SK-N-SH treated with all-trans-retinoic acid at 6 μM for 48 hours (cell line): ENCODE measurements around the gene C3orf62.

Experiments
- ATAC-seq: fragments of 200-7000 bp; cut with Tn5 transposase; 3 replicates; pipeline ENCODE4 v1.9.1; 2020; ENCODE audit warnings: mild to moderate bottlenecking, moderate library complexity
- ARNTL ChIP-seq: fragments of 450-650 bp; formaldehyde crosslinking; IDR thresholded peaks from 2 replicates; pipeline ENCODE4 v1.5.0; 2020; ENCODE audit warnings: low read depth, mild to moderate bottlenecking, moderate library complexity, borderline replicate concordance
- BACH2 ChIP-seq: fragments of 250-450 bp; sonication (Bioruptor Pico); IDR thresholded peaks from 2 replicates; pipeline ENCODE4 v1.9.0; 2021; ENCODE audit warnings: mild to moderate bottlenecking, borderline replicate concordance
- CREB5 ChIP-seq: fragments of 250-450 bp; sonication (Bioruptor Pico); IDR thresholded peaks from 2 replicates; pipeline ENCODE4 v1.5.1; 2020; ENCODE audit warnings: low read depth, mild to moderate bottlenecking, moderate library complexity
- CSDC2 ChIP-seq: fragments of 250-450 bp; sonication (Bioruptor Pico); IDR thresholded peaks from 2 replicates; pipeline ENCODE4 v1.5.0; 2020; ENCODE audit warnings: mild to moderate bottlenecking, moderate library complexity
- ESRRG ChIP-seq: fragments of 250-450 bp; sonication (Bioruptor Pico); IDR thresholded peaks from 2 replicates; pipeline ENCODE4 v1.6.1; 2021; ENCODE audit warnings: mild to moderate bottlenecking
- GLIS3 ChIP-seq: fragments of 250-450 bp; sonication (Bioruptor Pico); IDR thresholded peaks from 2 replicates; pipeline ENCODE4 v1.5.0; 2020; ENCODE audit warnings: mild to moderate bottlenecking, moderate library complexity
- ISL1 ChIP-seq: fragments of 250-450 bp; sonication (Bioruptor Pico); IDR thresholded peaks from 2 replicates; pipeline ENCODE4 v2.1.2; 2022; ENCODE audit warnings: mild to moderate bottlenecking, moderate library complexity
- OSR1 ChIP-seq: fragments of 250-450 bp; sonication (Bioruptor Pico); IDR thresholded peaks from 2 replicates; pipeline ENCODE4 v1.8.0; 2022; ENCODE audit warnings: moderate library complexity, mild to moderate bottlenecking, inconsistent platforms
- PATZ1 ChIP-seq: fragments of 250-450 bp; sonication (Bioruptor Pico); IDR thresholded peaks from 2 replicates; pipeline ENCODE4 v1.8.0; 2020; ENCODE audit warnings: mild to moderate bottlenecking, moderate library complexity, borderline replicate concordance
- PPARA ChIP-seq: fragments of 250-450 bp; sonication (Bioruptor Pico); IDR thresholded peaks from 2 replicates; pipeline ENCODE4 v1.5.0; 2020; ENCODE audit warnings: mild to moderate bottlenecking, borderline replicate concordance
- RARB ChIP-seq: fragments of 250-450 bp; sonication (Bioruptor Pico); IDR thresholded peaks from 2 replicates; pipeline ENCODE4 v1.8.0; 2021; ENCODE audit warnings: mild to moderate bottlenecking, moderate library complexity
- SNAI2 ChIP-seq: fragments of 250-450 bp; sonication (Bioruptor Pico); IDR thresholded peaks from 2 replicates; pipeline ENCODE4 v1.5.0; 2020; ENCODE audit warnings: mild to moderate bottlenecking, moderate library complexity
- TCF4 ChIP-seq: fragments of 250-450 bp; sonication (Bioruptor Pico); IDR thresholded peaks from 2 replicates; pipeline ENCODE4 v1.8.0; 2021; ENCODE audit warnings: mild to moderate bottlenecking, moderate library complexity, borderline replicate concordance
- TOX ChIP-seq: fragments of 250-450 bp; sonication (Bioruptor Pico); IDR thresholded peaks from 2 replicates; pipeline ENCODE4 v1.8.0; 2021; ENCODE audit warnings: mild to moderate bottlenecking, moderate library complexity, borderline replicate concordance
- TSHZ2 ChIP-seq: fragments of 250-450 bp; sonication (Bioruptor Pico); IDR thresholded peaks from 2 replicates; pipeline ENCODE4 v1.5.0; 2020; ENCODE audit warnings: mild to moderate bottlenecking, moderate library complexity
- ZC3H10 ChIP-seq: fragments of 250-450 bp; sonication (Bioruptor Pico); IDR thresholded peaks from 2 replicates; pipeline ENCODE4 v1.5.1; 2021; ENCODE audit warnings: mild to moderate bottlenecking, moderate library complexity
- ZFP3 ChIP-seq: fragments of 250-450 bp; sonication (Bioruptor Pico); IDR thresholded peaks from 2 replicates; pipeline ENCODE4 v1.5.0; 2020; ENCODE audit warnings: mild to moderate bottlenecking, moderate library complexity
- ZFP30 ChIP-seq: fragments of 450-650 bp; formaldehyde crosslinking; IDR thresholded peaks from 2 replicates; pipeline ENCODE4 v1.5.0; 2022; ENCODE audit warnings: mild to moderate bottlenecking, moderate library complexity
- ZNF565 ChIP-seq: fragments of 450-650 bp; formaldehyde crosslinking; conservative IDR thresholded peaks from 2 replicates; pipeline ENCODE4 v1.5.0; 2020; ENCODE audit warnings: low read depth, mild to moderate bottlenecking, moderate library complexity
- ZNF70 ChIP-seq: fragments of 450-650 bp; formaldehyde crosslinking; IDR thresholded peaks from 2 replicates; pipeline ENCODE4 v1.5.0; 2020; ENCODE audit warnings: mild to moderate bottlenecking, moderate library complexity
- ZNF8 ChIP-seq: fragments of 450-650 bp; formaldehyde crosslinking; IDR thresholded peaks from 2 replicates; pipeline ENCODE4 v1.5.0; 2020; ENCODE audit warnings: mild to moderate bottlenecking, moderate library complexity

C3orf62 gene

GRCh38 chr3:49276475-49277382, at the start of gene C3orf62:
C3orf62 (minus strand) TSS chr3:49277232; CDS start chr3:49276872, 360 bp downstream.
- TF ChIP-seq TSHZ2 (CRISPR knock-in tag) (no peak), BACH2 (no peak), ZFP3 (CRISPR knock-in tag) (no peak), ZNF565 (CRISPR knock-in tag) (no peak), ZC3H10 (CRISPR knock-in tag) (no peak), ZNF70 (CRISPR knock-in tag) (no peak), PPARA (no peak), PATZ1 (CRISPR knock-in tag) (peak; percentile 18; the same call in 1 of the 2 replicates), TOX (no peak), SNAI2 (no peak), ESRRG (0 out of 2 replicates have a peak, but pooled peaks have one; percentile 52), CSDC2 (CRISPR knock-in tag) (no peak), ARNTL (CRISPR knock-in tag) (no peak), OSR1 (CRISPR knock-in tag) (no peak), ZFP30 (CRISPR knock-in tag) (no peak), CREB5 (no peak), GLIS3 (CRISPR knock-in tag) (0 out of 2 replicates have a peak, but pooled peaks have one; percentile 47)
- peak; percentile 88 for ATAC-seq

- ATAC-seq, result no peak
- no peak for TF ChIP-seq ESRRG
- no peak for TF ChIP-seq ARNTL (CRISPR knock-in tag)
- TF ChIP-seq TOX, result no peak
- no peak for TF ChIP-seq PPARA
- no peak for TF ChIP-seq GLIS3 (CRISPR knock-in tag)
- no peak for TF ChIP-seq ZNF8 (CRISPR knock-in tag)
- no peak for TF ChIP-seq OSR1 (CRISPR knock-in tag)
- TF ChIP-seq ZC3H10 (CRISPR knock-in tag), result no peak
- no peak for TF ChIP-seq RARB
- no peak for TF ChIP-seq ISL1 (CRISPR knock-in tag)
- TF ChIP-seq ZNF70 (CRISPR knock-in tag), result no peak
- no peak for TF ChIP-seq ZNF565 (CRISPR knock-in tag)
- TF ChIP-seq PATZ1 (CRISPR knock-in tag), result no peak
- TF ChIP-seq ZFP3 (CRISPR knock-in tag), result no peak
- TF ChIP-seq CSDC2 (CRISPR knock-in tag), result no peak
- TF ChIP-seq TSHZ2 (CRISPR knock-in tag), result no peak
- no peak for TF ChIP-seq TCF4 (CRISPR knock-in tag)
Observed at GRCh38 chr3:49324768-49325167, 47.7 kb upstream of the C3orf62 start.
